Caco-2 (cell line): Measurements from ENCODE around the gene ADAMTS13. TPM values are rescaled to one million over a fixed set of nuclear protein-coding genes. Genes with fewer than 3 reads are reported as not detected.

Experiments used
- BruUV-seq: library from RNA; stranded (reverse); fragments of 400-500 nt; replicated peaks from 2 replicates; lab custom pipeline; 2021; lab: Mats Ljungman, UMichigan
- CTCF ChIA-PET: fragments of 300-600 bp; sonication (Branson Sonifier 250); formaldehyde crosslinking; loops from one replicate; lab custom pipeline; 2022; ENCODE audit warnings: antibody characterized with exemption; lab: Charles Lee
- POLR2A ChIA-PET: fragments of 300-600 bp; sonication (Branson Sonifier 250); formaldehyde crosslinking; loops from one replicate; lab custom pipeline; 2022; ENCODE audit warnings: antibody characterized with exemption; lab: Charles Lee
- DNase-seq, 2 experiments: peaks; one replicate each; pipeline versions ENCODE4 v3.0.0 to v3.0.0-alpha.2; 2020 to 2022
- H3K27me3 ChIP-seq: replicated peaks from 2 replicates; pipeline ENCODE4 v1.6.0; 2011; ENCODE audit warnings: low read length; ENCODE audit not compliant: control insufficient read depth, insufficient read depth
- H3K36me3 ChIP-seq: 2 replicates; pipeline ENCODE4 v1.5.1; 2011; ENCODE audit warnings: low read length; ENCODE audit not compliant: control insufficient read depth, insufficient read depth
- H3K4me1 ChIP-seq: fragments of 250-450 bp; sonication (Bioruptor Pico); 2 replicates; pipeline ENCODE4 v1.5.1; 2020; ENCODE audit warnings: mild to moderate bottlenecking
- H3K4me3 ChIP-seq: 2 replicates; pipeline ENCODE4 v1.5.1; 2011; ENCODE audit warnings: low read depth, mild to moderate bottlenecking, control low read depth, low read length
- H3K9me3 ChIP-seq: fragments of 250-450 bp; sonication (Bioruptor Pico); 2 replicates; pipeline ENCODE4 v1.5.1; 2020; ENCODE audit warnings: mild to moderate bottlenecking, moderate library complexity
- H3K27ac Mint-ChIP-seq: one replicate; pipeline ENCODE4 v1.8.0; 2022; ENCODE audit warnings: mixed read lengths; ENCODE audit not compliant: unreplicated experiment
- H3K27me3 Mint-ChIP-seq: one replicate; pipeline ENCODE4 v1.8.0; 2022; ENCODE audit warnings: mixed read lengths; ENCODE audit not compliant: insufficient read depth, unreplicated experiment
- H3K36me3 Mint-ChIP-seq: one replicate; pipeline ENCODE4 v1.8.0; 2022; ENCODE audit warnings: mild to moderate bottlenecking, mixed read lengths; ENCODE audit not compliant: insufficient read depth, unreplicated experiment
- H3K4me1 Mint-ChIP-seq: one replicate; pipeline ENCODE4 v1.8.0; 2022; ENCODE audit warnings: low read depth, mixed read lengths; ENCODE audit not compliant: unreplicated experiment
- H3K4me3 Mint-ChIP-seq: one replicate; pipeline ENCODE4 v1.8.0; 2022; ENCODE audit warnings: mild to moderate bottlenecking, moderate library complexity, mixed read lengths; ENCODE audit not compliant: unreplicated experiment
- H3K9me3 Mint-ChIP-seq: one replicate; pipeline ENCODE4 v1.8.0; 2022; ENCODE audit warnings: mixed read lengths; ENCODE audit not compliant: unreplicated experiment
- CTCF ChIP-seq, 2 experiments: fragments of 200-600 bp in 1 of 2; IDR thresholded peaks; 1 replicate in 1 of 2; 2 replicates in 1 of 2; pipeline versions ENCODE4 v1.5.1 to v1.8.0; 2011 to 2022; ENCODE audit warnings: antibody characterized with exemption in 1 of 2, control low read depth in 1 of 2, inconsistent platforms in 1 of 2, low read depth in 1 of 2, low read length in 1 of 2, mild to moderate bottlenecking in 1 of 2, moderate library complexity in 1 of 2; ENCODE audit not compliant: insufficient read depth in 1 of 2, severe bottlenecking in 1 of 2, unreplicated experiment in 1 of 2
- intact Hi-C: fragments of 100-400 bp; cut with micrococcal nuclease; formaldehyde crosslinking; loops from one replicate; pipeline ENCODE4 v1.10.0; 2022; ENCODE audit not compliant: unreplicated experiment
- total RNA-seq: library from RNA; stranded (reverse); gene quantifications from 2 replicates; pipeline ENCODE4 v1.2.3, GENCODE V29; 2022

The ADAMTS13 gene
- total RNA-seq, 1 experiment from 2014 or later: 6.2 TPM

GRCh38 chr9:133405508-133406438 lies 16.4 kb upstream of the ADAMTS13 start:
- no peaks in the 10 kb centered on the region for H3K27me3 Mint-ChIP-seq
- no peaks in the 10 kb centered on the region for H3K9me3 ChIP-seq
- H3K36me3 ChIP-seq: peaks cover 2% of the 10 kb centered on the region; the same call in 1 of the 2 replicates
- POLR2A ChIA-PET: no interaction called here
- no peaks in the 10 kb centered on the region for H3K27me3 ChIP-seq
- no peaks in the 10 kb centered on the region for H3K9me3 Mint-ChIP-seq
- TF ChIP-seq CTCF (IDR thresholded peaks at IDR 0.05; ENCODE audit: insufficient read depth in 1 of 2, low read depth in 1 of 2, low read length in 1 of 2, severe bottlenecking in 1 of 2, unreplicated experiment in 1 of 2): no peak
- no peak for DNase-seq
- no peak overlapping the region for H3K27ac Mint-ChIP-seq
- no peaks in the 10 kb centered on the region for H3K4me1 Mint-ChIP-seq
- peaks cover 63% of the 10 kb centered on the region for H3K36me3 Mint-ChIP-seq
- CTCF ChIA-PET: interaction anchor here (1.7 kb wide), 1 partner anchor 49 kb away, joined by 3 read pairs; no protein-coding TSS in a partner anchor
- no TSS peak for BruUV-seq
- intact Hi-C loops: loop anchor here (1.0 kb wide), 1 partner anchor 81 kb away; no protein-coding TSS in a partner anchor
- H3K4me3 Mint-ChIP-seq: no peak overlapping the region
- no peaks in the 10 kb centered on the region for H3K4me1 ChIP-seq
- H3K4me3 ChIP-seq: no peak overlapping the region

- peak; percentile 76 to 81 for DNase-seq
- POLR2A ChIA-PET: no interaction called here
- H3K4me3 ChIP-seq: no peak overlapping the region
Measured at GRCh38 chr9:133406480-133407307, 15.5 kb upstream of the ADAMTS13 start.

More at GRCh38 chr9:133406480-133407307, 15.5 kb upstream of the ADAMTS13 start:
- no peak overlapping the region for H3K4me3 Mint-ChIP-seq
- intact Hi-C loops: loop anchor here (1.0 kb wide), 1 partner anchor 80 kb away; no protein-coding TSS in a partner anchor
- no peaks in the 10 kb centered on the region for H3K9me3 Mint-ChIP-seq
- no TSS peak for BruUV-seq
- H3K27ac Mint-ChIP-seq: no peak overlapping the region
- no peaks in the 10 kb centered on the region for H3K27me3 Mint-ChIP-seq
- no peaks in the 10 kb centered on the region for H3K4me1 Mint-ChIP-seq
- H3K36me3 ChIP-seq: peaks cover 2% of the 10 kb centered on the region; the same call in 1 of the 2 replicates
- no peaks in the 10 kb centered on the region for H3K9me3 ChIP-seq
- no peaks in the 10 kb centered on the region for H3K27me3 ChIP-seq
- CTCF ChIA-PET: no interaction called here
- H3K36me3 Mint-ChIP-seq: peaks cover 71% of the 10 kb centered on the region
- no peaks in the 10 kb centered on the region for H3K4me1 ChIP-seq
- TF ChIP-seq CTCF (IDR thresholded peaks at IDR 0.05; ENCODE audit: insufficient read depth in 1 of 2, low read depth in 1 of 2, low read length in 1 of 2, severe bottlenecking in 1 of 2, unreplicated experiment in 1 of 2): peak; percentile 89 to 92
